ENCODE results near the gene TNFSF4.

TNFSF4 gene

DNA sequence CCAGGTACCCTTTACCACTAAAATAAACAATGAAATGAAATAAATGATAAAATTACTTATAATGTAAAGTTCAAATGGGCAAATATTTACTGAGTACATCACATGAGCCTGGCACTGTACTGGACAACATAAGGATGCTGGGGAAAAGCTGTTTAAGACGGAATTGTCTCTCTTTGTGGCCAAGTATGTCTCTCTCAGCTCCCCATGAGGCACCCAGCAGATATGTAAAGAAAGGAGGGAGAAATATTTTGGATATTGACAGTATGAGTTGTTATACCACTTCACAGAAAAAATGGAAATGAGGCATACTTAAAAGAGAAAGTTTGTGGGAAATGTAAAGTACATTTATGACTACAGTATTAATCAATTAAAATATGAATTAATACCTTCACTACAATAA lies 1.0 kb upstream of the TNFSF4 start:
- Histone ChIP-seq H3K36me3 (ENCODE audit: control insufficient read depth, insufficient read depth, low read length) (no peaks in the 10 kb centered on the region), H3K27me3 (ENCODE audit: control insufficient read depth, insufficient read depth, low read length) (peaks cover 43% of the 10 kb centered on the region), H3K4me1 (ENCODE audit: control insufficient read depth, insufficient read depth, low read length) (no peaks in the 10 kb centered on the region), H3K9ac (ENCODE audit: low read depth, low read length) (no peak overlapping the region), H3K9me3 (ENCODE audit: control insufficient read depth, insufficient read depth, low read length) (no peaks in the 10 kb centered on the region), H3K4me3 (ENCODE audit: low read depth, low read length) (no peak overlapping the region)

DNA sequence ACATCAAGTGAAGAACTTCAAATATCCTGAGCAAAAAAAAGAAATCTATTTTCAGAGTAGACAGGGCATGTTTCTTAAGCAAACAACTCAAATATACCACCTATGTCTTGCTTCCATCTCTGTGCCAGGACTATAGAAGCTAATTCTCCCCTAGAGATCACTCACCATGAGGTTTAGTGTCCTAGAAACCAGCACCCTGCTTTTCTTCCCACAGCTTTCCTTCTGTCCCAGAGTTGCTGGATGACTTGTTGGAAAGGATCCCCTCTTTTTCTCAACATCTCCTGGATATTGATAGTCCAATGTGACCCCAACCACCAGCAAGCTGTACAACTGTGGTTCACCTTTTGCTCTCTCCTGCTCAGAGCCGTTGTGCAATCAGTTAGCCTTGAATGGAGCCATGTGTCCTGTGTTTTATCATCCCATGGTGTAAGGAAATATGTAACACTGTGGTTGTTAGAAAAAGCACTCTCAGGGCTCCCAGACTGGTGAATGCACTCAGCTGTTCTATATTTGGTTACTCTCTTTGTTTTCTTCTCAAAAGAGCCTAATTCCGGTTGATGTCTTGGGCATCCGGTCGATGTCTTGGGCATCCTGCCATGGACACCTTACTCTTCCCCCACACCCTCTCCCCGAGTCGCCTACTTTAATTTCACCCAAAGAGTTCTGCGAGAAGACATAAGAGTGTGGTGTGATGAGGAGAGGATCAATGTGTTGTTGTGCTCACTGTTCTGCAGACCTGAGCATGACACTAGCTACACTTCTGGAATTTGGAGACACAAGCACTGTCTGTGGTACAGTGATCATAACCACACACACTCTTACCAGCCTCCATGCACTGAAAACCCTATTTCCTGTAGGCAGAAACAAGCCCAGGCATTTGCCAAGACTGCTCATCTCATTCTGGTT lies 1.7 kb downstream of the TNFSF4 start:
- Histone ChIP-seq H3K9ac (ENCODE audit: low read depth, low read length) (no peak overlapping the region), H3K36me3 (ENCODE audit: control insufficient read depth, insufficient read depth, low read length) (no peaks in the 10 kb centered on the region), H3K4me3 (ENCODE audit: low read depth, low read length) (no peak overlapping the region), H3K9me3 (ENCODE audit: control insufficient read depth, insufficient read depth, low read length) (no peaks in the 10 kb centered on the region), H3K4me1 (ENCODE audit: control insufficient read depth, insufficient read depth, low read length) (no peaks in the 10 kb centered on the region), H3K27me3 (ENCODE audit: control insufficient read depth, insufficient read depth, low read length) (peaks cover 17% of the 10 kb centered on the region)

DNA sequence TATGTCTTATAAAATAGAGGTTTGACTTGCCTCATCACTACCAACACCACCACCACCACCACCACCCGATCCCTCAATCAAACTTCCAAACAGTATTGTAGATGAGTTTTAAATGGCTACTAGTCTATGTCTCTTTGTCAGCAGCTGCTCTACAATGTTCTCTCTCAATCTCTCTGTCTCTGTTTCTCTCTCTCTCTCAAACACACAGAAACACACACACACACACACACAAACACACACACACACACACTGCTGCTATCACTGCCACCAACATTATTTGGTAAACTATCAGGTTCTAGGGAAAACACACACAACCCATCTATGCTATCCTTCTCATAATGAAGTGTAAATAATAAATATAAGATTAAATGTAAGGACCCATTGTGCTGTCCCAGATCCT lies 2.4 kb downstream of the TNFSF4 start:
- Histone ChIP-seq H3K4me1 (ENCODE audit: control insufficient read depth, insufficient read depth, low read length) (no peaks in the 10 kb centered on the region), H3K4me3 (ENCODE audit: low read depth, low read length) (no peak overlapping the region), H3K36me3 (ENCODE audit: control insufficient read depth, insufficient read depth, low read length) (no peaks in the 10 kb centered on the region), H3K9me3 (ENCODE audit: control insufficient read depth, insufficient read depth, low read length) (no peaks in the 10 kb centered on the region), H3K27me3 (ENCODE audit: control insufficient read depth, insufficient read depth, low read length) (peaks cover 10% of the 10 kb centered on the region), H3K9ac (ENCODE audit: low read depth, low read length) (no peak overlapping the region)

DNA sequence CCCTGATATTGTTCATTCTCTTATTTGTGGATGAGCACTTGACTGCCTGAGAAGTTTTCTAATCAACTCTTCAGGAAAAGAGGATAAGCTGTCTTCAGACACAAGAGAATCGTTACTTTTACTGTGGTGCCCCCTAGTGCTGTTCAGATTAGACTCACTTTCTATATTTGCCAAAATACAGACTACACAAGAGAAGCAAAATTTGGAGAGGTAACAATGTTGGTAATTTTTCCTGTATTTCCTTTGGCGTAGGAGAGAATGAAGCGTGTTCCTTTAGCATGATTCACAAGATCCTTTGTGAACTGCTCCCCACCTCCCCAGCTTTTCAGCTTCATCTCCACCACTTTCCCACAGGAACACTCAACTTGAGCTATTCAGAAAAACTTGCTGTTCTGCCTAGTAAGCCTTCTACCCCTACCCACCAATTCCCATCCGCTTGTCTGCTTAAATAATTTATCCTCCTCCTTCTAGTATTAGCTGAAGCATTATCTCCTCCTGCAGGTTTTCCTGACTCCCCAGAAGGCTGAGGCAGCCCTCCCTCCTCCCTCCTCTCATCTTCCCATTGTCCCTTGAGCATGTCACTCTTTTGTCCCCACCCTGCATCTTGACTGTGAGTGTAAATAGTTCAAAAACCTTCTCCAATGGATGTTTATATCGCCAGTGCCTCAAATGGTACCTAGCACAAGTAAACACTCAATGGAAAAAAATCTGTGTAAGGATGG lies 4.5 kb downstream of the TNFSF4 start:
- Histone ChIP-seq H3K4me3 (ENCODE audit: low read depth, low read length) (no peak overlapping the region), H3K36me3 (ENCODE audit: control insufficient read depth, insufficient read depth, low read length) (no peaks in the 10 kb centered on the region), H3K27me3 (ENCODE audit: control insufficient read depth, insufficient read depth, low read length) (no peaks in the 10 kb centered on the region), H3K9ac (ENCODE audit: low read depth, low read length) (no peak overlapping the region), H3K4me1 (ENCODE audit: control insufficient read depth, insufficient read depth, low read length) (no peaks in the 10 kb centered on the region), H3K9me3 (ENCODE audit: control insufficient read depth, insufficient read depth, low read length) (no peaks in the 10 kb centered on the region)

DNA sequence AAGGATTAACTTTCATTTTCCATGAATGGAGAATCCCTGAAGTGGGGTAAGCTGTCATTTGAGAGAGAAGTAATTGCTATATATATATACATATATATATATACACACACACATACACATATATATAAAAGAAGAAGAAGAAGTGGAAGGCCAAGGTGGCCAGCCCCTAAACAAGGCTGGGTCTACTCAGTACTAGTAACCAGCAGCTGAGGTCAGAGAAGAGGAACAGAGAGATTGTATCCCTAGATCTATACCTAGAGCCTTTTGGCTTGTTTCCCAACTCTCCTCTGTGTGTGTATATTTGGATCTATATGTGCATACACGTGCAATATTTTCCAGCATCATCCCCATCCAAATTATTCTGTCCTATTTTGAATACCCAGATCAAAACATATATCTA lies 5.2 kb downstream of the TNFSF4 start:
- no peaks in the 10 kb centered on the region for H3K4me1 ChIP-seq (ENCODE audit: control insufficient read depth, insufficient read depth, low read length)

DNA sequence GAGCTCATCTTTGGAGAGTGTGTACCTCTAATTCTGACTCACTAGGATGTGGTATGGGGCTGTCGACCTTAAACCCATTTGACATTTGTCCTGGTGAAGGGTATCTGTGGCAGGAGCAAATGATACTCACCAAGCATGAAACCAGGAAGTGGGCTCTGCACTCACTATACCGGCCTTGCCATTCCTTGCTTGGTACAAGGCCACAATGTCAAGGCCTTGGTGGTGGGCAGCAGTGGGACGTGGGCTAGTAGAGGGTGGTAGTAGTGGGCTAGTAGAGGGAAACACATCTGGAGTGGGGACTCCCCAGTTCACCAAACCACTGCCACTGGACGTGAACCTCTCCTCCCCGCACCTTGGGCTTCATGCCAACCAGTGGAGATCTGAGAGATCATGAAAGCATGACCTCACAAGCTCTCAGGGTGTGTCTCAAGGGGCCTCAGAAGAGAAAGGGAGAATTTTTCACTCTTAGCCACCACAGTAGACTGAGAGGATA lies 11.5 kb downstream of the TNFSF4 start:
- Histone ChIP-seq H3K4me3 (ENCODE audit: low read depth, low read length) (no peak overlapping the region), H3K27me3 (ENCODE audit: control insufficient read depth, insufficient read depth, low read length) (no peaks in the 10 kb centered on the region), H3K9me3 (ENCODE audit: control insufficient read depth, insufficient read depth, low read length) (no peaks in the 10 kb centered on the region), H3K4me1 (ENCODE audit: control insufficient read depth, insufficient read depth, low read length) (no peaks in the 10 kb centered on the region), H3K36me3 (ENCODE audit: control insufficient read depth, insufficient read depth, low read length) (no peaks in the 10 kb centered on the region), H3K9ac (ENCODE audit: low read depth, low read length) (no peak overlapping the region)

More for the DNA sequence above, 5.2 kb downstream of the TNFSF4 start:
- Histone ChIP-seq H3K27me3 (ENCODE audit: control insufficient read depth, insufficient read depth, low read length) (no peaks in the 10 kb centered on the region), H3K36me3 (ENCODE audit: control insufficient read depth, insufficient read depth, low read length) (no peaks in the 10 kb centered on the region), H3K9ac (ENCODE audit: low read depth, low read length) (no peak overlapping the region), H3K4me3 (ENCODE audit: low read depth, low read length) (no peak overlapping the region), H3K9me3 (ENCODE audit: control insufficient read depth, insufficient read depth, low read length) (no peaks in the 10 kb centered on the region)

DNA sequence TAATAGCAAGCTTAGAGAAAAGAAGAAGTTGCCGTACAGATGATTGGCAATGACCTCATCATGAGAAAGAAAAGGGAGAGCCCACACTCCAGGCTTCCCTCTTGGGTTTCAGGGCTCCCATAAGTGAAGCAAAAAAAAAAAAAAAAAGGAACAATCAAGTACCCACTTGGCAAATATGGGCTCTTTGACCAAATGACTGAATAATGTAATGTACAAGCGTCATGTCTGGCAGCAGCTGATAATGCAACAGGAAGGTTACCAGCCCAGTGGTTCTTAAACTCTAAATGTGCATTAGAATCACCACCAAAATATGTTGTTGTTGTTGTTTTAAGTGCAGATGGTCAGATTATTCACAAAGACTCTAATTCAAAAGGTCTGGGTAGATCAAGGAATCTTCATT lies 13.5 kb downstream of the TNFSF4 start:
- Histone ChIP-seq H3K9me3 (ENCODE audit: control insufficient read depth, insufficient read depth, low read length) (no peaks in the 10 kb centered on the region), H3K4me3 (ENCODE audit: low read depth, low read length) (no peak overlapping the region), H3K36me3 (ENCODE audit: control insufficient read depth, insufficient read depth, low read length) (no peaks in the 10 kb centered on the region), H3K27me3 (ENCODE audit: control insufficient read depth, insufficient read depth, low read length) (no peaks in the 10 kb centered on the region), H3K9ac (ENCODE audit: low read depth, low read length) (no peak overlapping the region), H3K4me1 (ENCODE audit: control insufficient read depth, insufficient read depth, low read length) (no peaks in the 10 kb centered on the region)

DNA sequence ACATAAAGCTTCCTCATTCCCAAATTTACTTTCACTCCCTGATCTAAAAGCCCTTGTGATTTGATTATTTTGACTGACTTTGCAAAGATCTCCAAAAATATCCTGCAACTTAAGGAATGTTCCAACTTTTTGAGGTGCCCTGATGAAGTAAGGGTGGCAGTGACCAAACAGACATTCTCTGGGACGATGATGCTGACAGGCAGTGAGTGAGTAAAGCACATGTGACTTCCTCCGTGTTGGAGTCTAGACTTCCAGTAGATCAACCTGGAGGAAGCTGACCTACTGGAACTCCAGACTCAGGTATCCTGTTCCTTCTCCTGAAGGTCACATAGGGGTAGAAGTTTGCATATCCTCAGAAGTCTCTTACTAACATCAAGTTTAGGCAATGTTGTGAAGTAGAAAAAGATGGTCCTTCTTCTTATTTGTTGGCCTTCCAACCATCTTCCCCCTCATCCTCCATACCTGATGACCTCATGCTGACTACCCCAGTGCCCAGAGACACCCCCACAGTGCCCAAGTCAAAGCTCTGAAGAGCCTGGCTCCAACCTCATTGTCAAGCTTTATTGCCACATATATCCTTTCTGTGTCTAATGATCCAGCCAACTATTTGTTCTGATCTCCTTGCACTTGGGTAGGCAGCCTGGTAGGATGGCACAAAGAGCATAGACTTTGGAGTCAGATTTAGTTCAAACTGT lies 16.0 kb downstream of the TNFSF4 start:
- Histone ChIP-seq H3K36me3 (ENCODE audit: control insufficient read depth, insufficient read depth, low read length) (no peaks in the 10 kb centered on the region), H3K27me3 (ENCODE audit: control insufficient read depth, insufficient read depth, low read length) (no peaks in the 10 kb centered on the region), H3K9ac (ENCODE audit: low read depth, low read length) (no peak overlapping the region), H3K4me1 (ENCODE audit: control insufficient read depth, insufficient read depth, low read length) (no peaks in the 10 kb centered on the region), H3K4me3 (ENCODE audit: low read depth, low read length) (no peak overlapping the region), H3K9me3 (ENCODE audit: control insufficient read depth, insufficient read depth, low read length) (no peaks in the 10 kb centered on the region)

DNA sequence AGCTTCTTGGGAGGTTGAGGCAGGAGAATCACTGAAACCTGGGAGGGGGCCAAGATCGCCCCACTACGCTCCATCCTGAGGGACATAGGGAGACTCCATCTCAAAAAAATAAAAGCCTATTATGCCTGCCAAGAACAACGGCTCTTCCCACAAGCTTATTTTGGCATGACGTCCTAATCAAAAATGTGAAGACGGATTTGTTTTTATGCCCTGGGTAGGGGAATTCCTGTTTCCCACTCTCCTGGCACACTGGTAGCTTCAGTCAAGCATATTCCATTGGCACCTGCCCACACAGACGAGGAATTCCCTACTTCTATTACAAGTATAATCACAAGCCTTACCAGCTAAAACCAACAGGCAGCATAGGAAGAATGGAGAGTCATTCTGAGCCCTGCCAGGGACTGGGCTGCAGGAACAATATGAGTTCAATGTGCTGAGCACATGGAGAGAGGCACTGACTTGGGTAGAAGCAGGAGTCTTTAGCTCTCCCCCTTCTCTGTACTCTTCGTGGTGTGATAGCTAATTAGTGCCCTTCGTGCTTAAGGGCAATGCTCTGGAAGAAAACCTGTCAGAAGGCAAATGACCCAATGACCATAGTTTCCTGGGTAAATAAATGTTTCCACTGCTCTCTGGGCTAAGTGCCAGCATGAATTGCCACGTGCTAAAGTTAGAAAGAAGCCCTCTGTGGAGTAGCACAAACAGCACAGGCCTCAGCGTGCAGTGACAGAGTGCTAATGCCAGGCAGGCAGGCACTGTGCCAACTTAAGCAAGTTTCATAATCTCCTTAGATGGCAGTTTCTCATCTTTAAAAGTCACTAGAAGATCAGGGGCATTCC lies 16.8 kb downstream of the TNFSF4 start:
- H3K9ac ChIP-seq (ENCODE audit: low read depth, low read length): no peak overlapping the region
- H3K36me3 ChIP-seq (ENCODE audit: control insufficient read depth, insufficient read depth, low read length): no peaks in the 10 kb centered on the region
- H3K9me3 ChIP-seq (ENCODE audit: control insufficient read depth, insufficient read depth, low read length): no peaks in the 10 kb centered on the region
- no peaks in the 10 kb centered on the region for H3K4me1 ChIP-seq (ENCODE audit: control insufficient read depth, insufficient read depth, low read length)
- H3K4me3 ChIP-seq (ENCODE audit: low read depth, low read length): no peak overlapping the region
- no peaks in the 10 kb centered on the region for H3K27me3 ChIP-seq (ENCODE audit: control insufficient read depth, insufficient read depth, low read length)

DNA sequence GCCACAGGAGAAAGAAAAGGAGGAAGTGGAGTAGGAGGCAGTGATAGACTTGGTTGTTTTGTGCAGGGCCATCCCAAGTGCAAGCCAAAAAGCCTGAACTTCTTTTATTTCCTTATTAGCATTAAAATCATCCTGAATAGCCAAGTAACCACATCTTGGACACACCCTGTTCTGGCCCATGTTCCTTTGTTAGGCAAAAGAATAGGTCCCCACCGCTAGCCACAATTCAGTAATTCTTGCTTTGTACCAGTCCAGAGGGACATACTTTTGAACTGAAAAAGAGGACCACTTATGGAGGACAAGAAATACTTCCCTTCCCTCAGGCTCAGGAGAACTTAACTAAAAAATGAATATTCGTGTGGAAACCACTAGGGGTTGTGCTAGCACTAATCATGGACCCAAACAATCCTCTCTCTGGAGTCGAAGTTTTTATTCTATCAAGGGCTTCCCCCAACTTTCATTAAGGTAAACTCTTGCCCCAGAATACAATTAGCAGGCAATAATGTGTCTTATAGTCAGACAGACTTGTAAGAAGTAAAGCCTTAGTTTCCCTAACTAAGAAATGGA lies 19.4 kb downstream of the TNFSF4 start:
- H3K27me3 ChIP-seq (ENCODE audit: control insufficient read depth, insufficient read depth, low read length): no peaks in the 10 kb centered on the region

DNA sequence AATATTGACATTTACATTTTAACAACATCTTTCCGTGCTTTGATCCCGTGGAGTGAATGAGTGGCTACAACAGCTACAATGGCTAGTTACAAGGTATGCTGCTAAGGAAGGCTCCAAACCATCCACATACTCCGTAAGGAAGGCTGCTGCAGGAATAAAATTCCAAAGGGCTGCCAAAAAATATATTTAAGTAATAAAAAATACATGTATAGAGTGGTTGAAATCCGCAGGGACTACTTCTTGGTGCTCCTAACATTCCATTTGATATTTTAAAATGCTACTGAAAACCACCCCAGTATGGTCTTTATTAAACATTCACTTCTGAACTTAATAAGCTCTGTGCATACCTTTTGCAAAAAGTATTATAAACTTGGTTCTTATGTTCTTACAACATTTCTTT lies 25.3 kb downstream of the TNFSF4 start:
- no peaks in the 10 kb centered on the region for H3K27me3 ChIP-seq (ENCODE audit: control insufficient read depth, insufficient read depth, low read length)
- no peak overlapping the region for H3K4me3 ChIP-seq (ENCODE audit: low read depth, low read length)
- no peak overlapping the region for H3K9ac ChIP-seq (ENCODE audit: low read depth, low read length)
- H3K36me3 ChIP-seq (ENCODE audit: control insufficient read depth, insufficient read depth, low read length): no peaks in the 10 kb centered on the region
- H3K9me3 ChIP-seq (ENCODE audit: control insufficient read depth, insufficient read depth, low read length): no peaks in the 10 kb centered on the region
- no peaks in the 10 kb centered on the region for H3K4me1 ChIP-seq (ENCODE audit: control insufficient read depth, insufficient read depth, low read length)

More for the DNA sequence above, 19.4 kb downstream of the TNFSF4 start:
- Histone ChIP-seq H3K4me1 (ENCODE audit: control insufficient read depth, insufficient read depth, low read length) (no peaks in the 10 kb centered on the region), H3K36me3 (ENCODE audit: control insufficient read depth, insufficient read depth, low read length) (no peaks in the 10 kb centered on the region), H3K9me3 (ENCODE audit: control insufficient read depth, insufficient read depth, low read length) (no peaks in the 10 kb centered on the region), H3K9ac (ENCODE audit: low read depth, low read length) (no peak overlapping the region), H3K4me3 (ENCODE audit: low read depth, low read length) (no peak overlapping the region)

Measured in iPS-15b (cell line).